AG09309 (cell line): ENCODE measurements around the gene ATP5PD.
A peak's percentile ranks its signal among the peaks of the same experiment; 100 is the strongest.
"Not testable (repeated sequence)": the region's sequence is repeated elsewhere in the genome, so short reads cannot be mapped to it uniquely, and the experiment has no call there.

ENCODE experiments used
- DNase-seq: peaks from one replicate; pipeline ENCODE4 v3.0.0-alpha.2; 2010; ENCODE audit warnings: low read depth
- H3K4me3 ChIP-seq: 2 replicates; pipeline ENCODE4 v1.5.1; 2011; ENCODE audit warnings: mild to moderate bottlenecking, low read depth, low read length, moderate library complexity; ENCODE audit not compliant: control insufficient read depth
- TF ChIP-seq, protein P1 (sequence below): IDR thresholded peaks from 2 replicates; pipeline ENCODE4 v1.5.1; 2011; ENCODE audit warnings: mild to moderate bottlenecking, low read depth, low read length, inconsistent platforms; ENCODE audit not compliant: insufficient read depth, control insufficient read depth; ENCODE audit errors: missing control alignments

The ATP5PD gene

DNA sequence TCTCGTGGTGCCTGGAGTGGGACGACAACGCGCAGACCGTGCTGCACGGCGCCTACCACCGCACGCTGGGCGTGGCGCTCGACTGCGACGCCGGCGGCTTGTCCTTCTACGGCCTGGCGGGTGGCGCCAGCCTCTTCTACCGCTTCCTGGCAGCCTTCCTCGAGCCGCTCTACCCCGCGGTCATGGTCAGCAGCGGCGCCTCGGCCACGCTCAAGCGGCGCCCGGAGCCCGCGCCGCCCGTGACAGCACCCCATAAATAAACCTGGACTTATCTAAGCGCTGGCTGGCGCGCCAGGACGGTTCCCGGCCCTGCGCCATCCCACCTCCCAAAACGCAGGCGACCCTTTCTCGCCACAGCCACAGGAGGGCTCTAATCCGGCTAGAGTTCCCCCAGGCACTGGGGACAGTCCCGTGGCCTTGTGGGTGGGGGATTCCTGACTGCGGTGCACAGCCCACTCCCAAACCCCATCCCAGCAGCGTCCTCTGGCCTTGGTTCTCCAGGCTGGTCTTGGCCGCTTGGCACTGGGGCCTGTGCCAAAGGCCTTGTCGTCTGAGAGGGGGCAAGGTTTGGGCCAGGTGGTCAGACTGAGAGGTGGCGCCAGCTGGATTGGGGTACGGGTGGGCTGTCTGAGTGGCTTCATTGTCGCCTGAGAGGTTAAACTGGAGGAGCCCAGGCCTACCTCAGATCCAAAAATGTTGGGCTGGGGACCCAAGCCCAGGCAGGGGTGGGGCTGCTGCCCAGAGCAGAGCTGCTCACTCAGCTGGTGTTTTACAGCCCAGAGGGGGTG lies 30.9 kb upstream of the ATP5PD start:
- DNase-seq = no peak

DNA sequence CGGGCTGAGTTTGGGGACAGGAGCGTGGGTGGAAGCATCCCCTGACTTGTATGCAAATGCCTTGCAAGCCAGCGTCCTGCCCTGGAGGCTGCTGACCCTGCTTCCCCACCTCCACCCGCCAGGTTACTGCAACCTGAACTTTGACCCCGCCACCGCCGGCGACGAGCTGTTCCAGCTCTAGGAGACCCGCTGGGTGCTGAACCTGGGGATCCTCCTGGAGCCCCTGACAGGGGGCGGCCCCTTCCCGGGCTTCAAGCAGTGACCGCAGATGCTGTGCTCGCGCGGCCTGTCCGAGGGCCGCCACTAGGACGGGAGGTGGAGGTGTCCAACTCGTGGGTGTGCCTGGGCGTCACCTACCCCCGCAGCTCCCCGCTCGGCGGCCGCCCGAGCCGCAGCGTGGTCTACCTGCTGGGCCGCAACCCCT lies 30.3 kb upstream of the ATP5PD start:
- DNase-seq = no peak
- no peak overlapping the region for H3K4me3 ChIP-seq
- TF ChIP-seq, protein P1, sequence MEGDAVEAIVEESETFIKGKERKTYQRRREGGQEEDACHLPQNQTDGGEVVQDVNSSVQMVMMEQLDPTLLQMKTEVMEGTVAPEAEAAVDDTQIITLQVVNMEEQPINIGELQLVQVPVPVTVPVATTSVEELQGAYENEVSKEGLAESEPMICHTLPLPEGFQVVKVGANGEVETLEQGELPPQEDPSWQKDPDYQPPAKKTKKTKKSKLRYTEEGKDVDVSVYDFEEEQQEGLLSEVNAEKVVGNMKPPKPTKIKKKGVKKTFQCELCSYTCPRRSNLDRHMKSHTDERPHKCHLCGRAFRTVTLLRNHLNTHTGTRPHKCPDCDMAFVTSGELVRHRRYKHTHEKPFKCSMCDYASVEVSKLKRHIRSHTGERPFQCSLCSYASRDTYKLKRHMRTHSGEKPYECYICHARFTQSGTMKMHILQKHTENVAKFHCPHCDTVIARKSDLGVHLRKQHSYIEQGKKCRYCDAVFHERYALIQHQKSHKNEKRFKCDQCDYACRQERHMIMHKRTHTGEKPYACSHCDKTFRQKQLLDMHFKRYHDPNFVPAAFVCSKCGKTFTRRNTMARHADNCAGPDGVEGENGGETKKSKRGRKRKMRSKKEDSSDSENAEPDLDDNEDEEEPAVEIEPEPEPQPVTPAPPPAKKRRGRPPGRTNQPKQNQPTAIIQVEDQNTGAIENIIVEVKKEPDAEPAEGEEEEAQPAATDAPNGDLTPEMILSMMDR = no peak

More for the DNA sequence above, 30.9 kb upstream of the ATP5PD start:
- H3K4me3 ChIP-seq = no peak overlapping the region
- TF ChIP-seq, protein P1 = no peak

DNA sequence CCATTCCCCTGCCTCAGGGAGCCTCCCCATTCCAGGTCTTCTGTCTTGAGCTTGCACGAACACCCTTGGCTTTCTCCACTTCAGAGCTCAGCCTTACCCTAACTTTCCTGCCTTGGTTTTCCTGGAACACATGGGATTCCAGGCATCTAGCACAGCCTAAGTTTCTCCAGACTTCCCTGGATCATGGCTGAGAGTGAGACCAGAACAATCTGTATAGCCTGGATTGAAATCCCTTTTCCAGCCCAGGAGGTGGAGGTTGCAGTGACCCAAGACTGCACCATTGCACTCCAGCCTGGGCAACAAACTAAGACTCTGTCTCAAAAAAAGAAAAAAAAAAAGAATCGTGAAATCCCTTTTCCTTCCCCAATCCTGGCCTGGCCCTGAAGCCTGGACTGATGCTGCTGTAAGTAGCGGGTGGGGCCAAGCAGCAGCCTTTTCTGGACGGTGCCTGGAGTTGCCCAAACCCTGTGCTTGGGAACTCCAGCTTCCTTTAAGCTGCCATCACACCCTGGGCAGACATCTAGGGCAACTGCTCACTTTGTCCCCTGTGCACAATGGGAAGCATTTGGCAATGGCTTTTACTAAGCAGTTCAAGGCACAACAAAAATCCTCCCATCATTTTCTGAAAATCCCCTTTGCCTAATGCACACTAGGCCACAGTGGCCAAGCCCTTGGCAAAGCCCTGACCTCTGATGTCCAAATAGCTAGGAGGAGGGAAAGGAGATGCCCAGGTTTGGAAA lies 29.0 kb upstream of the ATP5PD start:
- no peak overlapping the region for H3K4me3 ChIP-seq
- DNase-seq = no peak
- TF ChIP-seq, protein P1 = no peak

DNA sequence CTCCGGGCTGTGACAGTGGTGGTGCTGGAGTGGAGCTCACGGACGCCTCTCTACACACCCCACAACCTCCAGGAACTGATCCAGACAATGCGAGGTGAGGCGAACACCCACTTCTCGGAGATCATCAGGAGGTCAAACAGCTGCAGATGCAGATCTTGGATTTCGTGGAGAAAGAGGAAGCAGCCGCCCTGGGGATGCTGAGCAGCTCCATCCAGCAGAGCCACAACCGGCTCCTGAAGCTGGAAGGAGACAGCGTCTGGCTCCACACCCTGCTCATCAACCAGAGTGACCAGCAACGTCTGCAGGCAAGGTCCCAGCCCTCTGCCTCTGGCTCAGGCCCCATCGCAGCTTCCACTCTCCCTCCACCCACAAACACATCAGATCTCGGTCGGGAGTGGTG lies 27.8 kb upstream of the ATP5PD start:
- no peak for DNase-seq
- TF ChIP-seq, protein P1 = no peak
- H3K4me3 ChIP-seq = no peak overlapping the region

DNA sequence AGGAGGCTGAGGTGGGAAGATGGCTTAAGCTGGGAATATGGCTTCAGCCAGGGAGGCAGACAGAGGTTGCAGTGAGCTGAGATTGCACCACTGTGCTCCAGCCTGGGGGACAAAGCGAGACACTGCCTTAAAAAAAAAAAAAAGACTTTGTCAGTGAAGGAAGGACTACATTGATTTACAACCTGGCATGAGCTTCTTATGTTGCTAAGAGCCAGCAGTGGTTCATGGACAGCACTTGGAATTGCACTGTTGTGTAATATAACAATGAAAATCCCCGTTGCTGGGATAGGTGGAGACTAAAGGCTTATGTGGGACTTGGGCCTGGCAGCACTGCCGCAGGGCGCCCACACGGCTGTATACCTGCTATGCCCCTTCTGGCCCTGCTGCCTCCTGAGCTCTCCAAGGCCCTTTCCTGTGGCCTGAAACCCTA lies 26.9 kb upstream of the ATP5PD start:
- H3K4me3 ChIP-seq = no peak overlapping the region
- TF ChIP-seq, protein P1 = no peak
- DNase-seq = peak; percentile 86

DNA sequence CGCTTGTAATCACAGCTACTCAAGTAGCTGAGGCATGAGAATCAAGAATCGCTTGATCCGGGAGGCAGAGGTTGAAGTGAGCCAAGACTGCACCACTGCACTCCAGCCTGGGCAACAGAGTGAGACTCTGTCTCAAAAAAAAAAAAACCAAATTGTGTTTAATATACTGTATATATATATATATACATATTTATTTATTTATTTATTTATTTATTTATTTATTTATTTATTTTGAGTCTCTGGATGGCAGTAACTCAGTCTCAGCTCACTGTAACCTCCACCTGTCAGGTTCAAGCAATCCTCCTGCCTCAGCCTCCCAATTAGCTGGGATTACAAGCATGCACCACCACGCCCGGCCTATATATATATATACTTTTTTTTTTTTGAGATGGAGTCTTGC lies 26.1 kb upstream of the ATP5PD start:
- DNase-seq, H3K4me3 ChIP-seq: not testable (repeated sequence)

DNA sequence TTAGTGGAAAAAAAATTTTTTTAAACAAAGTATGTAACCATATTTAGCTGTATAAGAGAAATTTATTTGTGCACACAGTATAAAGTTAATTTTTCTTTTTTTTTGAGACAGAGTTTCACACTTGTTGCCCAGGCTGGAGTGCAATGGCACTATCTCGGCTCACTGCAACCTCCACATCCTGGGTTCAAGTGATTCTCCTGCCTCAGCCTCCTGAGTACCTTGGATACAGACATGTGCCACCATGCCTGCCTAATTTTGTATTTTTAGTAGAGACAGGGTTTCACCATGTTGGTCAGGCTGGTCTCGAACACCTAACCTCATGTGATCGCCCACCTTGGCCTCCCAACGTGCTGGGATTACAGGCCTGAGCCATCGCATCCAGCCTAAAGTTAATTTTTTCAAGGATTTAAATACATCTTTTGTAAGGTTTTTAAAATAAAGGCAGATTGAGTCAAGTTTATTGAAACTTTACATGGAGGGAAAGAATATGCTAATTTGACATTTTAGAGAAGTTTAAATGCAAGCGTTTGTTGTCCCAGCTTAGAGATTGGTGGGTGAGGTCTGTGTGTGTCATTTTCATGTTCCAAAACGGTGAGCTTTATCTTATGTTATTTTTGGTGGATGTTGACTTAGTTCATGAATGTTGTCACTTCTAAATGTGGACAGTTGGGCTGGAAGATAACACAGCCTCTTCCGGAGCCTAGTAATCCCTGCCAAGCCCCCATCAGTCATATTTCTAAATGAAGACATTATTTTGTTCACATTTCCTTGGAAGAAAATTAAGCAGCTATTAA lies 24.9 kb upstream of the ATP5PD start:
- DNase-seq, H3K4me3 ChIP-seq: not testable (repeated sequence)
